WTC11 (cell line): Measurements from ENCODE around the gene CTAGE9.

Experiments
- AFF4 ChIP-seq: sonication (generic); formaldehyde crosslinking; IDR thresholded peaks from 2 replicates; pipeline ENCODE4 v1.8.1; 2023; ENCODE audit warnings: mild to moderate bottlenecking, missing genetic modification reagents, borderline replicate concordance
- CBFB ChIP-seq: sonication (generic); formaldehyde crosslinking; IDR thresholded peaks from 2 replicates; pipeline ENCODE4 v1.8.1; 2022; ENCODE audit warnings: mild to moderate bottlenecking, low read depth, missing genetic modification reagents
- CREM ChIP-seq: sonication (generic); formaldehyde crosslinking; IDR thresholded peaks from 2 replicates; pipeline ENCODE4 v1.8.1; 2022; ENCODE audit warnings: mild to moderate bottlenecking, missing genetic modification reagents, moderate library complexity
- CTCF ChIP-seq: fragments of 200-600 bp; IDR thresholded peaks from 2 replicates; pipeline ENCODE4 v1.8.0; 2022; ENCODE audit warnings: antibody characterized with exemption
- E2F4 ChIP-seq: sonication (generic); formaldehyde crosslinking; IDR thresholded peaks from 2 replicates; pipeline ENCODE4 v1.8.1; 2022; ENCODE audit warnings: low read depth, mild to moderate bottlenecking, moderate library complexity, missing genetic modification reagents, borderline replicate concordance
- FOXJ3 ChIP-seq: sonication (generic); formaldehyde crosslinking; IDR thresholded peaks from 2 replicates; pipeline ENCODE4 v1.9.0; 2021; ENCODE audit warnings: missing genetic modification reagents, mild to moderate bottlenecking, borderline replicate concordance
- HMGXB4 ChIP-seq: sonication (generic); formaldehyde crosslinking; IDR thresholded peaks from 2 replicates; pipeline ENCODE4 v1.8.1; 2023; ENCODE audit warnings: mild to moderate bottlenecking, moderate library complexity, missing genetic modification reagents
- NFYB ChIP-seq: sonication (generic); formaldehyde crosslinking; conservative IDR thresholded peaks from 2 replicates; pipeline ENCODE4 v1.8.0; 2022; ENCODE audit warnings: low read depth, missing genetic modification reagents
- RELA ChIP-seq: sonication (generic); formaldehyde crosslinking; IDR thresholded peaks from 2 replicates; pipeline ENCODE4 v1.8.1; 2022; ENCODE audit warnings: missing genetic modification reagents, mild to moderate bottlenecking, borderline replicate concordance
- SMAD3 ChIP-seq: sonication (generic); formaldehyde crosslinking; IDR thresholded peaks from 2 replicates; pipeline ENCODE4 v1.8.0; 2022; ENCODE audit warnings: missing genetic modification reagents, mild to moderate bottlenecking, borderline replicate concordance
- ZNF232 ChIP-seq: sonication (generic); formaldehyde crosslinking; IDR thresholded peaks from 2 replicates; pipeline ENCODE4 v1.8.0; 2022; ENCODE audit warnings: mild to moderate bottlenecking, missing genetic modification reagents

- no peak for TF ChIP-seq CBFB
- TF ChIP-seq NFYB, result no peak
- no peak for TF ChIP-seq HMGXB4 (CRISPR knock-in tag)
- no peak for TF ChIP-seq RELA (CRISPR knock-in tag)
- TF ChIP-seq E2F4, result no peak
- TF ChIP-seq FOXJ3 (CRISPR knock-in tag), result no peak
- no peak for TF ChIP-seq CTCF
- TF ChIP-seq CREM (CRISPR knock-in tag), result no peak
- TF ChIP-seq AFF4 (CRISPR knock-in tag), result no peak
- TF ChIP-seq SMAD3 (CRISPR knock-in tag), result no peak
- no peak for TF ChIP-seq ZNF232 (CRISPR knock-in tag)
Measured at GRCh38 chr6:131755597-131755996, 44.8 kb upstream of the CTAGE9 start.
